ENCODE measurements around the gene SH3BP4.

The SH3BP4 gene

DNA sequence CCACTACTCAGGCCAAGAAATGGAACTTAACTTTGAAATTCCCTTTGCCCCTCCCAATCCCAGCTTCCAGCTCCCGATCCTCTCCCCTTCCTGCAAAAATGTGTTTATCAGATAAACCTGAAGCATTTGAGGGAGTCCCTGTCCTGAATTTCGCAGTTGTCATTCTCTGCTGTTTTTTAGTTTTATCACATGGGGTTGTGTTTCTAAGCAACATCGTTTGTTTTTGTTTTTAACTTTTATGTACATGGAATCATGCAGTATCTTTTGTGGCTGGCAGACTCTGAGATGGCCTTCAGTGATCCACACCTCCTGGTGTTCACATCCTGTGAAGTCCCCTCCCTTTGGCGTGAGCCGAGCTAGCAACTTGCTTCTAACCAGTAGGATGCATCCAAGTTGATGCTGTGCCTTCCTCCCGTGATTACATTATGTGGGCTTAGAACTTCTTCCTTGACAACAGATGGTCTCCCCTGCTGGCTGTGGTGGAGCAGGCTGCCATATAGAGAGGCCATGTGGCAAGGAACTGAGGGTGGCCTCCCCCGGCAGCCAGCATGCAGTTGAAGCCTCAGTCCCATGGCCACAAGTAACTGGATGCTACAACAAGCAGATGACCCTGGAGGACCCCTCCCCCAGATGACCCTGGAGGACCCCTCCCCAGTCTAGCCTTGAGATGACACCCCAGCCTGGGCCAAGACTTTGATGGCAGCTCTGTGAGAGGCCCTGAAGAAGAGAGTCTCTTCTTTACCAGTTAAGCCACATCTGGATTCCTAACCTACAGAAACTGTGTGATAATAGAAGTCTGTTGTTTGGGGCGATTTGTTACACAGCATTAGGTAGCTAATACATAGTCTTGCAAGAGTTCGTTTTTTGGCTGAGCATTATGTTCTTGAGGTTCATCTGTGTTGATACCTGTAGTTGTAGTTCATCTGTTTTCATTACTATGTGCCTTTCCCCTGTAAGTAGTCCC lies 27.7 kb downstream of the SH3BP4 start:
- H3K27ac ChIP-seq (ENCODE audit: low read length), result no peak overlapping the region
- no peaks in the 10 kb centered on the region for H3K4me1 ChIP-seq (ENCODE audit: low read length)
- H3K79me2 ChIP-seq (ENCODE audit: low read length), result no peaks in the 10 kb centered on the region
- no peak overlapping the region for H3K9ac ChIP-seq (ENCODE audit: low read length)
- H3K27me3 ChIP-seq (ENCODE audit: low read depth, low read length), result no peaks in the 10 kb centered on the region
- no peaks in the 10 kb centered on the region for H3K9me3 ChIP-seq (ENCODE audit: insufficient read depth, low read length)
- H4K20me1 ChIP-seq (ENCODE audit: insufficient read depth, low read length), result no peaks in the 10 kb centered on the region
- TF ChIP-seq EZH2phosphoT487 (IDR thresholded peaks at IDR 0.05; ENCODE audit: low read depth), result no peak
- TF ChIP-seq, protein P1, sequence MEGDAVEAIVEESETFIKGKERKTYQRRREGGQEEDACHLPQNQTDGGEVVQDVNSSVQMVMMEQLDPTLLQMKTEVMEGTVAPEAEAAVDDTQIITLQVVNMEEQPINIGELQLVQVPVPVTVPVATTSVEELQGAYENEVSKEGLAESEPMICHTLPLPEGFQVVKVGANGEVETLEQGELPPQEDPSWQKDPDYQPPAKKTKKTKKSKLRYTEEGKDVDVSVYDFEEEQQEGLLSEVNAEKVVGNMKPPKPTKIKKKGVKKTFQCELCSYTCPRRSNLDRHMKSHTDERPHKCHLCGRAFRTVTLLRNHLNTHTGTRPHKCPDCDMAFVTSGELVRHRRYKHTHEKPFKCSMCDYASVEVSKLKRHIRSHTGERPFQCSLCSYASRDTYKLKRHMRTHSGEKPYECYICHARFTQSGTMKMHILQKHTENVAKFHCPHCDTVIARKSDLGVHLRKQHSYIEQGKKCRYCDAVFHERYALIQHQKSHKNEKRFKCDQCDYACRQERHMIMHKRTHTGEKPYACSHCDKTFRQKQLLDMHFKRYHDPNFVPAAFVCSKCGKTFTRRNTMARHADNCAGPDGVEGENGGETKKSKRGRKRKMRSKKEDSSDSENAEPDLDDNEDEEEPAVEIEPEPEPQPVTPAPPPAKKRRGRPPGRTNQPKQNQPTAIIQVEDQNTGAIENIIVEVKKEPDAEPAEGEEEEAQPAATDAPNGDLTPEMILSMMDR (IDR thresholded peaks at IDR 0.05; ENCODE audit: low read depth, low read length), result no peak
- no peak overlapping the region for H2AFZ ChIP-seq (ENCODE audit: low read depth, low read length)
- no peaks in the 10 kb centered on the region for H3K36me3 ChIP-seq (replicated peaks; ENCODE audit: low read depth, low read length)
- H3K4me3 ChIP-seq (ENCODE audit: low read length), result no peak overlapping the region
- no peak overlapping the region for H3K4me2 ChIP-seq (ENCODE audit: low read length)

DNA sequence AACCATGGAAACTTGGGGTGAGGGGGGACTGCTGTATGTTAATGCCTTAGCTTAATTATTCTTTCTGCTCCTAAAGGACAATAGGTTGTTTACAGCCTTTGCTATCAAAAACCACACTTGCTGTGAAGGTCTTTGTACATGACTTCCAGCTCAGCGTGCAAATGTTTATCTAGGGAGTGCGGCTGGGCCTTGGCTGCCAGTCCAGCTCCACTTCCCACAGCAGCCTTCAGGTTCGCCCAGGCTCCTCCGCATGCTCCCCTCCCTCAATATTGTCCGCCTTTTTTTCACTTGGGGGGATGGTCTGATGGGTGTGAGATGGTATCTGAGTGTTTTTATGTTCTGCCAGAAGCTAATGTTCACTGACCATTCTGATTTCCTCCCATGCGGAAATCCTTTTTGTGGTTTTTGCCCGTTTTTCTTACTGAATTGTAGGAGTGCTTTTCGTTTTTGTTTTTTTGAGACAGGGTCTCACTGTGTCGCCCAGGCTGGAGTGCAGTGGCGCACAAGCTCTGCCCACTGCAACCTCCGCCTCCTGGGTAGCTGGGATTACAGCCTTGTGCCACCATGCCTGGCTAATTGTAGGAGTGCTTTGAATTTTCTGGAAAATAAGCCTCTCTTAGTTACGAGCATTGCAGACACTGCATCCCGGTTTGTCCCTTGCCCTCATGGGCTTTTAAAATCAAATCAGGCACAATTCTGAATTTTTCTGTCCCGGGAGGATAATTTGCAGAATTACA lies 28.8 kb downstream of the SH3BP4 start:
- H3K27ac ChIP-seq (ENCODE audit: low read length), result no peak overlapping the region
- no peak overlapping the region for H3K4me2 ChIP-seq (ENCODE audit: low read length)
- no peaks in the 10 kb centered on the region for H3K4me1 ChIP-seq (ENCODE audit: low read length)
- H3K27me3 ChIP-seq (ENCODE audit: low read depth, low read length), result no peaks in the 10 kb centered on the region
- no peak overlapping the region for H2AFZ ChIP-seq (ENCODE audit: low read depth, low read length)
- H3K36me3 ChIP-seq (replicated peaks; ENCODE audit: low read depth, low read length), result no peaks in the 10 kb centered on the region
- no peaks in the 10 kb centered on the region for H4K20me1 ChIP-seq (ENCODE audit: insufficient read depth, low read length)
- H3K79me2 ChIP-seq (ENCODE audit: low read length), result no peaks in the 10 kb centered on the region
- TF ChIP-seq EZH2phosphoT487 (IDR thresholded peaks at IDR 0.05; ENCODE audit: low read depth), result no peak
- TF ChIP-seq, protein P1 (IDR thresholded peaks at IDR 0.05; ENCODE audit: low read depth, low read length), result no peak
- H3K4me3 ChIP-seq (ENCODE audit: low read length), result no peak overlapping the region
- H3K9me3 ChIP-seq (ENCODE audit: insufficient read depth, low read length), result no peaks in the 10 kb centered on the region
- H3K9ac ChIP-seq (ENCODE audit: low read length), result no peak overlapping the region

DNA sequence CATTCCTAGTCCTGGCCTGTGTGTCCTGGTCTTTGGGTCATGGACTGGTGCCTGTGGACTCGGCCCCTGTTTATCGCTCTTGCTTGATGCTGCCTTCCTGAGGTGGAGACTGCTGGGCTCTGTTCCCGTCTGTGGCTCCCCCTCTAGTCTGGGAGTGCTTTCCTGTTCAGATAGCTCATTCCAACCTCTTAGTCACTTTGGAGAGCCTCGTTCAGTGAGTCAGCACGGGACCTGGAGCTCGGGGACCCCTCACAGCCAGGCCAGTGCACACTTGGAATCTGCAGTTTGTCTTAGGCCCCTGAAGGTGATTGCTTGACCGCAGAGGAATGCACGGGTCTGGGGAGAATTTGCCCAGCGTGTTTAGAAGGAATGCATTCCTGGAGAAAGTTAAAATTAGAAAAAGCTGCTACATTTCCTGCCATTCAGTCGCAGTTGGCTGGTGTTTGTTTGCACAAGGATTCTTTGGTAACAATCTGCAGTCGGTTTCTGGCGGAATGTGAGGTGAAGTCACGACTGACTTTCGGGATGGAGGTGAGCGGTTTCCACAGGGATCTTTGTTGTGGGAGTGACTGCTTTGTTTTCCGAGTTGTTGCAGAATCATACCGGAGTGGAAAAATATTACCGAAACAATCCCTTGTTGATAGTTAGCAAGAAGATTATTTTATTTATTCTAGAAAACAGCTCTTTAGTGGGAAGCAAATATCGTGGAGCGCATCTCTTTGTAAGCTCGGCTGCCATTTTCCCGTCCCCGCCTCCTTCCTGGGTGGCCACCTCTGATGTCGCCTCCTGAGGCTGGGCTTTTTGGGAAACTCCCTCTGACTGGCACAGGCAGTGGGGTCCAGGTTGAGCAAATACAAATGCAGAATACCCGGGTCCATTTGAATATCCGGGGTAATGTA lies 29.6 kb downstream of the SH3BP4 start:
- H3K27ac ChIP-seq (ENCODE audit: low read length), result no peak overlapping the region
- H2AFZ ChIP-seq (ENCODE audit: low read depth, low read length), result no peak overlapping the region
- H3K36me3 ChIP-seq (replicated peaks; ENCODE audit: low read depth, low read length), result no peaks in the 10 kb centered on the region
- H4K20me1 ChIP-seq (ENCODE audit: insufficient read depth, low read length), result no peaks in the 10 kb centered on the region
- no peaks in the 10 kb centered on the region for H3K27me3 ChIP-seq (ENCODE audit: low read depth, low read length)
- TF ChIP-seq EZH2phosphoT487 (IDR thresholded peaks at IDR 0.05; ENCODE audit: low read depth), result no peak
- no peaks in the 10 kb centered on the region for H3K9me3 ChIP-seq (ENCODE audit: insufficient read depth, low read length)
- no peaks in the 10 kb centered on the region for H3K4me1 ChIP-seq (ENCODE audit: low read length)
- no peak overlapping the region for H3K4me2 ChIP-seq (ENCODE audit: low read length)
- H3K9ac ChIP-seq (ENCODE audit: low read length), result no peak overlapping the region
- H3K4me3 ChIP-seq (ENCODE audit: low read length), result no peak overlapping the region
- H3K79me2 ChIP-seq (ENCODE audit: low read length), result no peaks in the 10 kb centered on the region

DNA sequence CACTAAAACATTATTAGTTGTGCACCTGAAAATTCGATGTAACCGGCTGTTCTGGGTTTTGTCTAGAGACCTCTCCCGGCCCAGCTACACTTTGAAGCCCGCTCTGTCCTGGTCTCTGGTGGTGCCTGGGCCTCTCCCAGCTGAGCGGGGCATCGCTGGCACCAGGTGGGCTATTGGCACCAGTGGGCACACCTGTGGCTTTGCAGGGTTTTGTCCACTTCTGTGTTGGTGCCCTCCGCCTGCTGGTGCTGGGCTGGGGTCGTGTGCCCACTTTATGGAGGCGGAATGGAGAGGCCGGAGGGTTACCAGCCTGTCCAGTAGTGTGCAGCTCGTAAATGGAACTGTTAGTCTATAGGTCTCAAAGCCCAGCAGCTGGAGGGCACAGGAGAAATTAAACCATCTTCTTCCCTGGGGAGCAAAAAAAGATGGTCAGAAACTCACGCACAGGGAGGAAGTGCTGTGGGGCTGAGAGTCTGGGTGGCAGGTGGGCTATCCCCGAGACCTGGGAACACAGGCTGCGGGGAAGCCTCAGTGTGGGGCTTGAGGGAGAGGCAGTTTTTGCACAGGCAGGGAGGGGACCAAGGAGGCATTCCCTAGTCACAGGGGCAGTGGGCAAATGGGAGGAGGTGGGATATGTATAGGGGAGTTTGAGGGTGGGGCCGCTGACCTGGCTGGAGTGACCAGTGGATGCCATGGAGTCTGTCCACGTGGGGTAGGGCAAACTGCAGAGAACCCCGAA lies 30.4 kb downstream of the SH3BP4 start:
- no peak overlapping the region for H3K27ac ChIP-seq (ENCODE audit: low read length)

More for the DNA sequence above, 30.4 kb downstream of the SH3BP4 start:
- Histone ChIP-seq H3K4me1 (ENCODE audit: low read length) (no peaks in the 10 kb centered on the region), H3K79me2 (ENCODE audit: low read length) (no peaks in the 10 kb centered on the region), H3K27me3 (ENCODE audit: low read depth, low read length) (no peaks in the 10 kb centered on the region), H3K9me3 (ENCODE audit: insufficient read depth, low read length) (no peaks in the 10 kb centered on the region), H3K9ac (ENCODE audit: low read length) (no peak overlapping the region), H2AFZ (ENCODE audit: low read depth, low read length) (no peak overlapping the region), H3K4me3 (ENCODE audit: low read length) (no peak overlapping the region), H3K36me3 (replicated peaks; ENCODE audit: low read depth, low read length) (no peaks in the 10 kb centered on the region), H3K4me2 (ENCODE audit: low read length) (no peak overlapping the region), H4K20me1 (ENCODE audit: insufficient read depth, low read length) (no peaks in the 10 kb centered on the region)
- TF ChIP-seq, protein P1 (IDR thresholded peaks at IDR 0.05; ENCODE audit: low read depth, low read length), result no peak
- no peak for TF ChIP-seq EZH2phosphoT487 (IDR thresholded peaks at IDR 0.05; ENCODE audit: low read depth)
